H9 (cell line): Measurements from ENCODE around the gene ESRP2. TPM values are rescaled to one million over a fixed set of nuclear protein-coding genes. Genes with fewer than 3 reads are reported as not detected.

ENCODE experiments used
- DNase-seq: peaks from one replicate; pipeline ENCODE4 v3.0.0-alpha.2; 2017
- H2AFZ ChIP-seq: one replicate; pipeline ENCODE4 v1.6.1; 2013; ENCODE audit warnings: mild to moderate bottlenecking, low read length, control low read depth, moderate library complexity
- H2AK5ac ChIP-seq: 2 replicates; pipeline ENCODE4 v1.6.1; 2013; ENCODE audit warnings: low read length, control low read depth, mixed read lengths; ENCODE audit not compliant: insufficient read length
- H2BK120ac ChIP-seq: one replicate; pipeline ENCODE4 v1.6.1; 2013; ENCODE audit warnings: low read depth, mild to moderate bottlenecking, low read length, control low read depth, inconsistent platforms; ENCODE audit not compliant: poor library complexity, severe bottlenecking
- H2BK12ac ChIP-seq: 2 replicates; pipeline ENCODE4 v1.6.1; 2013; ENCODE audit warnings: low read length, control low read depth, mixed read lengths, low read depth; ENCODE audit not compliant: insufficient read length
- H2BK15ac ChIP-seq: 2 replicates; pipeline ENCODE4 v1.6.1; 2013; ENCODE audit warnings: low read depth, low read length, control low read depth
- H2BK20ac ChIP-seq: one replicate; pipeline ENCODE4 v1.6.1; 2013; ENCODE audit warnings: low read depth, mild to moderate bottlenecking, low read length, control low read depth, inconsistent platforms; ENCODE audit not compliant: poor library complexity, severe bottlenecking
- H2BK5ac ChIP-seq: 2 replicates; pipeline ENCODE4 v1.6.1; 2013; ENCODE audit warnings: low read length, control low read depth, mixed read lengths; ENCODE audit not compliant: insufficient read length
- H3K14ac ChIP-seq: 2 replicates; pipeline ENCODE4 v1.6.1; 2013; ENCODE audit warnings: low read length, control low read depth; ENCODE audit not compliant: insufficient read depth
- H3K18ac ChIP-seq: 2 replicates; pipeline ENCODE4 v1.6.1; 2013; ENCODE audit warnings: low read depth, mild to moderate bottlenecking, mixed read lengths, low read length, control low read depth; ENCODE audit not compliant: insufficient read length
- H3K23ac ChIP-seq: 2 replicates; pipeline ENCODE4 v1.6.1; 2013; ENCODE audit warnings: low read length, control low read depth, mixed read lengths, low read depth; ENCODE audit not compliant: insufficient read length
- H3K23me2 ChIP-seq: 2 replicates; pipeline ENCODE4 v1.6.1; 2013; ENCODE audit warnings: low read depth, mild to moderate bottlenecking, mixed read lengths, low read length, control low read depth; ENCODE audit not compliant: insufficient read length, poor library complexity, severe bottlenecking
- H3K27ac ChIP-seq: 2 replicates; pipeline ENCODE4 v1.5.1; 2013; ENCODE audit warnings: low read length, control low read depth, mixed read lengths, low read depth; ENCODE audit not compliant: insufficient read length
- H3K27me3 ChIP-seq: 2 replicates; pipeline ENCODE4 v1.6.1; 2013; ENCODE audit warnings: low read length, control low read depth, inconsistent platforms; ENCODE audit not compliant: insufficient read depth
- H3K4ac ChIP-seq: 2 replicates; pipeline ENCODE4 v1.6.1; 2013; ENCODE audit warnings: low read depth, mild to moderate bottlenecking, control low read depth, inconsistent platforms, low read length, moderate library complexity
- H3K4me1 ChIP-seq: 2 replicates; pipeline ENCODE4 v1.6.1; 2013; ENCODE audit warnings: low read length, control low read depth, inconsistent platforms; ENCODE audit not compliant: insufficient read depth
- H3K4me2 ChIP-seq: 2 replicates; pipeline ENCODE4 v1.6.1; 2013; ENCODE audit warnings: low read length, control low read depth, mixed read lengths; ENCODE audit not compliant: insufficient read length, insufficient read depth
- H3K56ac ChIP-seq: 2 replicates; pipeline ENCODE4 v1.6.1; 2013; ENCODE audit warnings: low read depth, mild to moderate bottlenecking, mixed read lengths, low read length, control low read depth; ENCODE audit not compliant: insufficient read length
- H3K79me1 ChIP-seq: 2 replicates; pipeline ENCODE4 v1.6.1; 2013; ENCODE audit warnings: low read depth, mild to moderate bottlenecking, moderate library complexity, low read length, control low read depth, inconsistent platforms; ENCODE audit not compliant: insufficient read depth, poor library complexity, severe bottlenecking
- H3K79me2 ChIP-seq: 2 replicates; pipeline ENCODE4 v1.6.1; 2013; ENCODE audit warnings: low read length, control low read depth, inconsistent platforms; ENCODE audit not compliant: insufficient read depth
- H3K9ac ChIP-seq: 2 replicates; pipeline ENCODE4 v1.6.1; 2013; ENCODE audit warnings: low read length, control low read depth, mixed read lengths; ENCODE audit not compliant: insufficient read length; ENCODE audit errors: extremely low read depth
- H3K9me3 ChIP-seq: one replicate; pipeline ENCODE4 v1.6.1; 2013; ENCODE audit warnings: low read depth, low read length, inconsistent platforms; ENCODE audit not compliant: control insufficient read depth
- H3T11ph ChIP-seq: one replicate; pipeline ENCODE4 v1.6.1; 2013; ENCODE audit warnings: mild to moderate bottlenecking, low read length, control low read depth, inconsistent platforms
- H4K20me1 ChIP-seq: one replicate; pipeline ENCODE4 v1.6.1; 2013; ENCODE audit not compliant: control insufficient read depth, insufficient read length, insufficient read depth
- H4K5ac ChIP-seq: 2 replicates; pipeline ENCODE4 v1.6.1; 2013; ENCODE audit warnings: low read depth, mild to moderate bottlenecking, mixed read lengths, low read length, control low read depth; ENCODE audit not compliant: insufficient read length
- H4K8ac ChIP-seq: replicated peaks from 2 replicates; pipeline ENCODE4 v1.6.1; 2013; ENCODE audit warnings: low read length, control low read depth, mixed read lengths, low read depth; ENCODE audit not compliant: insufficient read length
- H4K91ac ChIP-seq: 2 replicates; pipeline ENCODE4 v1.6.1; 2013; ENCODE audit warnings: low read depth, mild to moderate bottlenecking, moderate library complexity, mixed read lengths, low read length, control low read depth; ENCODE audit not compliant: insufficient read length
- H3K27ac Mint-ChIP-seq, 3 experiments: 2 replicates in 2 of 3; 3 replicates in 1 of 3; pipeline ENCODE4 v1.8.0; 2020 to 2021; ENCODE audit warnings: mixed read lengths in 3 of 3, mild to moderate bottlenecking in 1 of 3, moderate library complexity in 1 of 3
- H3K27me3 Mint-ChIP-seq: 2 replicates; pipeline ENCODE4 v1.8.0; 2021; ENCODE audit warnings: low read depth, mild to moderate bottlenecking, moderate library complexity, mixed read lengths
- H3K36me3 Mint-ChIP-seq, 3 experiments: 2 replicates in 2 of 3; 3 replicates in 1 of 3; pipeline ENCODE4 v1.8.0; 2020 to 2021; ENCODE audit warnings: low read depth in 3 of 3, mixed read lengths in 3 of 3; ENCODE audit not compliant: insufficient read depth in 1 of 3
- H3K4me1 Mint-ChIP-seq, 2 experiments: 2 replicates each; pipeline ENCODE4 v1.8.0; 2020; ENCODE audit warnings: mixed read lengths in 2 of 2
- H3K4me3 Mint-ChIP-seq, 2 experiments: 2 replicates in 1 of 2; 3 replicates in 1 of 2; pipeline ENCODE4 v1.8.0; 2020 to 2021; ENCODE audit warnings: mild to moderate bottlenecking in 2 of 2, mixed read lengths in 2 of 2, moderate library complexity in 1 of 2
- H3K9me3 Mint-ChIP-seq, 2 experiments: 2 replicates in 1 of 2; 3 replicates in 1 of 2; pipeline ENCODE4 v1.8.0; 2020; ENCODE audit warnings: mild to moderate bottlenecking in 2 of 2, mixed read lengths in 2 of 2, moderate library complexity in 1 of 2
- CTCF ChIP-seq: fragments of 200-600 bp; sonication (generic); conservative IDR thresholded peaks from 3 replicates; pipeline ENCODE4 v1.8.0; 2021; ENCODE audit warnings: antibody characterized with exemption, mild to moderate bottlenecking
- WGBS: extraction: QIAGEN DNeasy Blood & Tissue Kit; methylation state at CpG from one replicate; pipeline ENCODE4 v1.1.7; 2013; ENCODE audit warnings: missing lambda C conversion rate, low lambda C conversion rate, mixed read lengths; ENCODE audit not compliant: insufficient read length; ENCODE audit errors: extremely low coverage; 5-methylcytosine and 5-hydroxymethylcytosine counted together
- total RNA-seq: library from RNA; stranded (reverse); gene quantifications from 2 replicates; pipeline ENCODE4 v1.2.1, GENCODE V29; 2021

ESRP2 gene
- total RNA-seq, 1 experiment from 2014 or later = 59.5 TPM

DNA sequence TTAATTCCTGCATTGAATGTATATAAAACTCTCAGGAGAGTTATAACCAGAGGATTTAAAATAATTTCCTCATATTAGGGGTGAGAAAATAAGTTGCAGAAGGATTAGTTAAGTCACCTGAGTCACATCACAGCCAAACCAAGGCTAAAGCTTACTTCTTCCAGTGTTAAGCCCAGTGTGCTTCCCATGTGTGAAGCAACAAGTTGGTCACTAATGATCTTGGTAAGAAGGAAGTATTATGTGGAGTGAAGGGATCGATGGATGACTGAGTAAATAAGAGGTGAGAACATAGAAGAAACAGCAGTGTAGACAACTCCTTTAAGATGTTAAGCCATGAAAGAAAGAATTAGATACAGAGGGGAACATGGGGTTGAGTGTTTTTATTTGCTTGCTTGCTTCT, 20.6 kb downstream of the ESRP2 start:
- Histone ChIP-seq H4K8ac (no peak overlapping the region), H3K27ac (no peak overlapping the region), H3K79me2 (no peaks in the 10 kb centered on the region), H3K14ac (no peak overlapping the region), H2BK20ac (no peak overlapping the region), H3K9me3 (no peaks in the 10 kb centered on the region), H3K23ac (no peak overlapping the region), H3K4me1 (no peaks in the 10 kb centered on the region), H3K23me2 (no peaks in the 10 kb centered on the region), H3K9ac (no peak overlapping the region), H2AFZ (no peak overlapping the region), H3K4me2 (no peak overlapping the region), H2BK5ac (no peak overlapping the region), H2AK5ac (no peak overlapping the region), H3K27me3 (no peaks in the 10 kb centered on the region), H4K20me1 (no peaks in the 10 kb centered on the region), H4K5ac (no peak overlapping the region), H4K91ac (no peak overlapping the region), H3K79me1 (no peaks in the 10 kb centered on the region), H3K56ac (no peak overlapping the region), H3K18ac (no peak overlapping the region), H3K4ac (no peak overlapping the region), H2BK15ac (no peak overlapping the region), H2BK120ac (no peak overlapping the region), H3T11ph (no peak overlapping the region), H2BK12ac (no peak overlapping the region)
- peaks cover 0 to 3% (median 0%) of the 10 kb centered on the region in 3 experiments; a peak in 2 of 7 replicates for H3K36me3 Mint-ChIP-seq
- DNase-seq = no peak
- no peaks in the 10 kb centered on the region for H3K27me3 Mint-ChIP-seq
- no peaks in the 10 kb centered on the region for H3K9me3 Mint-ChIP-seq
- 100% methylated on average over 1 of the region's 1 CpG for WGBS
- no peak overlapping the region for H3K4me3 Mint-ChIP-seq
- no peak for TF ChIP-seq CTCF
- no peak overlapping the region; a peak in 1 of 7 replicates for H3K27ac Mint-ChIP-seq
- H3K4me1 Mint-ChIP-seq = peaks cover 3 to 5% of the 10 kb centered on the region in 2 experiments; a peak in 3 of 4 replicates
